ENCODE results near the gene FHIT. TPM values are rescaled to one million over a fixed set of nuclear protein-coding genes. Genes with fewer than 3 reads are reported as not detected.

The FHIT gene
- total RNA-seq, 4 donors from 2014 or later = 7.5 to 20.1 (median 13.5) TPM

DNA sequence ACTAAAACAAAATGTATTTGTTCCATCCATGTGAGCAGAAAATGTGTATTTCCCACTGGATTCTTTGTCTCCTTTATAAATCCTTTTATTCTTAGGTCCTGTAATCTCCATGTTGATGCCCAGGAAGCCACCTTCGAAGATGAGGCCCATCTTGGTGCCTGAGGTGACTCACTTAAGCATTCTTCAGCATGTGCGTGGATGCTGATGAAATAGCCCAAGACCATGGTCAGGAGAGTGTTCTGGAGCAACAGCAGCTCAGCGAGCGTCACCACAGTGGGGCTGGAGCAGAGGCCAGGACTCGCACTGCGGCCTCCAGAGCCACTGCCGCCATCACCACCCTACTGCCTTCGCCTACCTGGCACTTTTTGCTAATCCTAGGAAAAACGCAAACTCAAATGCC is 520.9 kb downstream of the FHIT start:
- intact Hi-C loops (cut with DNase I; ENCODE audit: low total_unique reads) (no loop called here), in situ Hi-C loops (cut with MboI; ENCODE audit: low pct_ligation_motif_present in 1 of 4, low pct_unique_long_range_greater_than_20kb in 1 of 4, low sequenced_read_pairs in 3 of 4) (no loop called here)

DNA sequence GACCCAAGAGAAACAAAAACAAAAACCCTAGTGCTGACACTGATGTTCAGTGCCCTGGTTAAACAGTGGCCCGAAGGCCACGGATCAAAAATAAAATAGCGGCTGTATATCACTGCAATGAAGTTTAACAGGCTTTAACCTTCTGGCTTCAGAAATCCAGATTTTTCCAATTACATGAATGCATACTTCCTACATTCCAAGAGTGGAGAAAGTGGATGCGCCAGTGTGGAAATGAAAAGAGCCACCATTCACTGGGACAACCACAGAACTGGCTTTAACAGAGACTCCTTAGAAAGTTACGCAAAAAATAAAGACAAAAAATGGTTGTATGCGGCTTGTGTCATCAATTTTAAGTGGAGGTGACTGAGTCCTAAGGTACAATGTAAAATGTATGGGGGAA is 522.2 kb downstream of the FHIT start:
- Histone ChIP-seq H3K9me3 (no peaks in the 10 kb centered on the region), H3K27ac (no peak overlapping the region), H3K4me1 (no peaks in the 10 kb centered on the region), H3K4me3 (no peak overlapping the region), H3K36me3 (no peaks in the 10 kb centered on the region), H3K27me3 (no peaks in the 10 kb centered on the region)
- intact Hi-C loops (cut with DNase I; ENCODE audit: low total_unique reads) (no loop called here), in situ Hi-C loops (cut with MboI; ENCODE audit: low pct_ligation_motif_present in 1 of 4, low pct_unique_long_range_greater_than_20kb in 1 of 4, low sequenced_read_pairs in 3 of 4) (no loop called here)
- 89 to 98% methylated on average over 6 of the region's 6 CpGs for WGBS, 2 donors (ENCODE audit: low coverage in 1 of 2)
- no peak for TF ChIP-seq EP300 (IDR thresholded peaks at IDR 0.05; ENCODE audit: low read depth)
- TF ChIP-seq, protein P1, sequence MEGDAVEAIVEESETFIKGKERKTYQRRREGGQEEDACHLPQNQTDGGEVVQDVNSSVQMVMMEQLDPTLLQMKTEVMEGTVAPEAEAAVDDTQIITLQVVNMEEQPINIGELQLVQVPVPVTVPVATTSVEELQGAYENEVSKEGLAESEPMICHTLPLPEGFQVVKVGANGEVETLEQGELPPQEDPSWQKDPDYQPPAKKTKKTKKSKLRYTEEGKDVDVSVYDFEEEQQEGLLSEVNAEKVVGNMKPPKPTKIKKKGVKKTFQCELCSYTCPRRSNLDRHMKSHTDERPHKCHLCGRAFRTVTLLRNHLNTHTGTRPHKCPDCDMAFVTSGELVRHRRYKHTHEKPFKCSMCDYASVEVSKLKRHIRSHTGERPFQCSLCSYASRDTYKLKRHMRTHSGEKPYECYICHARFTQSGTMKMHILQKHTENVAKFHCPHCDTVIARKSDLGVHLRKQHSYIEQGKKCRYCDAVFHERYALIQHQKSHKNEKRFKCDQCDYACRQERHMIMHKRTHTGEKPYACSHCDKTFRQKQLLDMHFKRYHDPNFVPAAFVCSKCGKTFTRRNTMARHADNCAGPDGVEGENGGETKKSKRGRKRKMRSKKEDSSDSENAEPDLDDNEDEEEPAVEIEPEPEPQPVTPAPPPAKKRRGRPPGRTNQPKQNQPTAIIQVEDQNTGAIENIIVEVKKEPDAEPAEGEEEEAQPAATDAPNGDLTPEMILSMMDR (IDR thresholded peaks at IDR 0.05) = no peak
- TF ChIP-seq POLR2AphosphoS5 (IDR thresholded peaks at IDR 0.05) = no peak
- no peak for TF ChIP-seq POLR2A (IDR thresholded peaks at IDR 0.05)
- no peak for DNase-seq

More for the DNA sequence above, 520.9 kb downstream of the FHIT start:
- WGBS, 2 donors (ENCODE audit: low coverage in 1 of 2) = 98 to 100% methylated on average over 3 to 9 of the region's 9 CpGs
- no peak overlapping the region for H3K4me3 ChIP-seq
- H3K27me3 ChIP-seq = no peaks in the 10 kb centered on the region
- H3K4me1 ChIP-seq = no peaks in the 10 kb centered on the region
- no peaks in the 10 kb centered on the region for H3K36me3 ChIP-seq
- no peak for DNase-seq
- H3K9me3 ChIP-seq = no peaks in the 10 kb centered on the region
- H3K27ac ChIP-seq = no peak overlapping the region
- no peak for TF ChIP-seq POLR2A (IDR thresholded peaks at IDR 0.05)
- TF ChIP-seq, protein P1 (IDR thresholded peaks at IDR 0.05) = no peak
- TF ChIP-seq EP300 (IDR thresholded peaks at IDR 0.05; ENCODE audit: low read depth) = no peak

DNA sequence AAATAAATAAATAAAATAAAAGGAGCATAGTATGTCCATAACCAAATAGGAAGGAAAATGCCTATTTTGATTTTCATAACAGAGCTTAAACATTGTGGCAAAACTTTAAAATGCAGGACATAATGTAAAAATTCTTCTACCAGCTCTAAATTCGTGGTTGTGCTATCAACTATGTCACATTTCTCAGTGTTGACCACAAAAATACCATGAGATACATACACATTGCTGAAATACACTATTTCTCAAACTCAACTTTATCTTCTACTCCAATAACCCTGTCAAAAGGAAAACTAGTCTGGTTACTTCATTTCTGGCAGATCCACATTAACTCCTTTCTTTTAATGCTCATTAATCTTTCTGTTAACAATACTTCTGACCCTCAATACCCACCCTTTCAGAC is 523.2 kb downstream of the FHIT start:
- in situ Hi-C loops (cut with MboI; ENCODE audit: low pct_ligation_motif_present in 1 of 4, low pct_unique_long_range_greater_than_20kb in 1 of 4, low sequenced_read_pairs in 3 of 4) = no loop called here
- Histone ChIP-seq H3K9me3 (no peaks in the 10 kb centered on the region), H3K27ac (no peak overlapping the region), H3K27me3 (no peaks in the 10 kb centered on the region), H3K4me3 (no peak overlapping the region), H3K36me3 (no peaks in the 10 kb centered on the region), H3K4me1 (no peaks in the 10 kb centered on the region)
- TF ChIP-seq POLR2AphosphoS5 (IDR thresholded peaks at IDR 0.05) (no peak), POLR2A (IDR thresholded peaks at IDR 0.05) (no peak), EP300 (IDR thresholded peaks at IDR 0.05; ENCODE audit: low read depth) (no peak)
- TF ChIP-seq, protein P1 (IDR thresholded peaks at IDR 0.05) = no peak
- DNase-seq = no peak
- intact Hi-C loops (cut with DNase I; ENCODE audit: low total_unique reads) = no loop called here
- 57 to 73% methylated on average over 1 of the region's 1 CpG for WGBS, 2 donors (ENCODE audit: low coverage in 1 of 2)

DNA sequence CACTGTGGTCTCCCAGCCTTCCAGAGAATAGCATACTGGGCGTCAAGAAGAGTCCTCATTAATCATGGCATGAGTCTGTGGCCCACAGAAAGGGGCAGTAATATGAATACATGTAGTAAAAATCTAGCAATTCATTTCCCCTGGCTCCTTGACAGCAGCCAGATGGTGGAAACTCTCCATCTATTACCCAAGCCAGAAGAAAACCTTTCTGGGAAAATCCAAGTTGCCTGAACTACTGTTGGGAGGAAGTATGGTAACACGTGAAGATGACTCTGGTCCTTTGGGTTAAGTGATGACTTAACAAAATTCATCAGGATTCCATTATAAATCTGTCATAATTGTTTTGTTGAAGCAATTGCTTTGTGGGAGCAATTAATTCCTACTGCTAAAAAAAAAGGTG is 530.5 kb downstream of the FHIT start:
- H3K27me3 ChIP-seq = no peaks in the 10 kb centered on the region
- 88 to 89% methylated on average over 1 to 2 of the region's 2 CpGs for WGBS, 2 donors (ENCODE audit: low coverage in 1 of 2)
- DNase-seq = no peak
- H3K4me1 ChIP-seq = no peaks in the 10 kb centered on the region
- intact Hi-C loops (cut with DNase I; ENCODE audit: low total_unique reads) (no loop called here), in situ Hi-C loops (cut with MboI; ENCODE audit: low pct_ligation_motif_present in 1 of 4, low pct_unique_long_range_greater_than_20kb in 1 of 4, low sequenced_read_pairs in 3 of 4) (no loop called here)
- H3K9me3 ChIP-seq = no peaks in the 10 kb centered on the region
- no peaks in the 10 kb centered on the region for H3K36me3 ChIP-seq
- no peak overlapping the region for H3K27ac ChIP-seq
- no peak overlapping the region for H3K4me3 ChIP-seq
- TF ChIP-seq, protein P1 (IDR thresholded peaks at IDR 0.05) = no peak
- TF ChIP-seq POLR2A (IDR thresholded peaks at IDR 0.05) (no peak), EP300 (IDR thresholded peaks at IDR 0.05; ENCODE audit: low read depth) (no peak), POLR2AphosphoS5 (IDR thresholded peaks at IDR 0.05) (no peak)

All from transverse colon (tissue), 4 donors.